Aorta (tissue), 5 donors: ENCODE data around the gene PHC2. TPM values are rescaled to one million over a fixed set of nuclear protein-coding genes. Genes with fewer than 3 reads are reported as not detected.

ENCODE experiments used
- ATAC-seq: fragments of 200-7000 bp; cut with Tn5 transposase; one replicate; pipeline ENCODE4 v1.9.1; 2022; ENCODE audit warnings: moderate library complexity; ENCODE audit not compliant: low FRiP score
- DNase-seq, 2 donors: peaks; one replicate each; pipeline ENCODE4 v3.0.0-alpha.2; 2020
- H3K27ac ChIP-seq, 2 donors: one replicate each; pipeline ENCODE4 v1.5.1; 2013; ENCODE audit warnings: low read length in 2 of 2, mild to moderate bottlenecking in 2 of 2, moderate library complexity in 2 of 2, control low read depth in 1 of 2, inconsistent platforms in 1 of 2, low read depth in 1 of 2
- H3K27me3 ChIP-seq, 2 donors: one replicate each; pipeline ENCODE4 v1.6.1; 2013; ENCODE audit warnings: control low read depth in 1 of 2, low read length in 1 of 2, mild to moderate bottlenecking in 1 of 2, moderate library complexity in 1 of 2; ENCODE audit not compliant: insufficient read depth in 2 of 2, control insufficient read depth in 1 of 2
- H3K36me3 ChIP-seq, 2 donors: one replicate each; pipeline ENCODE4 v1.6.1; 2013; ENCODE audit warnings: control low read depth in 1 of 2, low read length in 1 of 2, mild to moderate bottlenecking in 1 of 2; ENCODE audit not compliant: insufficient read depth in 2 of 2, control insufficient read depth in 1 of 2
- H3K4me1 ChIP-seq, 2 donors: one replicate each; pipeline ENCODE4 v1.6.1; 2013; ENCODE audit warnings: low read length in 2 of 2, control low read depth in 1 of 2, mild to moderate bottlenecking in 1 of 2, moderate library complexity in 1 of 2; ENCODE audit not compliant: insufficient read depth in 2 of 2, control insufficient read depth in 1 of 2
- H3K4me3 ChIP-seq, 2 donors: one replicate each; pipeline ENCODE4 v1.5.1; 2013; ENCODE audit warnings: low read length in 2 of 2, control low read depth in 1 of 2, mild to moderate bottlenecking in 1 of 2
- H3K9me3 ChIP-seq: one replicate; pipeline ENCODE4 v1.6.1; 2013; ENCODE audit warnings: mild to moderate bottlenecking, low read length; ENCODE audit not compliant: control insufficient read depth
- WGBS, 2 donors: extraction: QIAGEN DNeasy Blood & Tissue Kit; methylation state at CpG; one replicate each; pipeline ENCODE4 v1.1.7; 2013; 5-methylcytosine and 5-hydroxymethylcytosine counted together
- intact Hi-C, 2 donors: fragments of 100-400 bp; cut with DNase I; formaldehyde crosslinking; loops; one replicate each; pipeline versions ENCODE4 v1.14.2 to v1.15.0; 2022
- polyA plus RNA-seq, 2 donors: library from polyadenylated mRNA; stranded (reverse); fragments of 200-250 nt; gene quantifications; one replicate each; pipeline ENCODE4 v1.2.3, GENCODE V29; 2013
- total RNA-seq, 2 donors: library from RNA; stranded (reverse); fragmentation: NEBNext Ultra II Directional; extraction: Animal tissue kit (Norgen Biotek cat#: 25700); gene quantifications; one replicate each; pipeline ENCODE4 v1.2.1, GENCODE V29; 2021
- donor health status: healthy with polysubstance abuse.
- donor health status: Bipolar disorder and iron deficiency.
- donor health status: DM: no; HTN: no; CAD: no.
- donor health status: DM: no; HTN: no; CAD: no.
- donor health status: DM: yes; HTN: yes; CAD: no.

The PHC2 gene
- total and polyA plus RNA-seq, 4 donors: 82.4 to 156 (median 107) TPM

DNA sequence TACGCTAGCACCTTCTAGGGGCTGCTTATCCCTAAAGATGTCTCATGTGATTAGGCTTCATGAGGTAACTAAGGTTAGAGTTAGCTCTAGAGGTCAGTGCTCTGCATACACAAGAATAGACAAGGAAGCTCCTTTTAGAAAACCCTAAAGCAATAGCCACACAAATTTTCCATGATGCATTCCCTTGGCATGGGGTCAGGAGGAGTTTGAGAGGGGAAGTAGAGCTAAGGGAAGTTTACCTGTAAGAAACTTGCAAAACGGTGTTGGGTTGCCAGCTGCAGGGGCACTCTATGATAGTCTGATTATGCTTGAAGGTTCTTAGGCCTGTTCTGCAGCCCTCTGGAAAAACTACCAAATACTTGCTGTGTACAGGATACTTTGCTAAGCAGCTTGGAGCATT is 71.0 kb downstream of the PHC2 start:
- H3K27ac ChIP-seq: no peak overlapping the region
- 88 to 90% methylated on average over 2 of the region's 2 CpGs for WGBS, 2 donors
- peaks cover 0 to 2% of the 10 kb centered on the region in 2 donors for H3K4me1 ChIP-seq
- intact Hi-C loops: loop anchor here in 1 of 2 donors (10.0 kb wide), 1 partner anchor 255 kb away; no protein-coding TSS in a partner anchor
- DNase-seq: no peak
- H3K27me3 ChIP-seq: no peaks in the 10 kb centered on the region
- H3K36me3 ChIP-seq: no peaks in the 10 kb centered on the region
- no peak overlapping the region for H3K4me3 ChIP-seq
- ATAC-seq: no peak
- no peaks in the 10 kb centered on the region for H3K9me3 ChIP-seq

DNA sequence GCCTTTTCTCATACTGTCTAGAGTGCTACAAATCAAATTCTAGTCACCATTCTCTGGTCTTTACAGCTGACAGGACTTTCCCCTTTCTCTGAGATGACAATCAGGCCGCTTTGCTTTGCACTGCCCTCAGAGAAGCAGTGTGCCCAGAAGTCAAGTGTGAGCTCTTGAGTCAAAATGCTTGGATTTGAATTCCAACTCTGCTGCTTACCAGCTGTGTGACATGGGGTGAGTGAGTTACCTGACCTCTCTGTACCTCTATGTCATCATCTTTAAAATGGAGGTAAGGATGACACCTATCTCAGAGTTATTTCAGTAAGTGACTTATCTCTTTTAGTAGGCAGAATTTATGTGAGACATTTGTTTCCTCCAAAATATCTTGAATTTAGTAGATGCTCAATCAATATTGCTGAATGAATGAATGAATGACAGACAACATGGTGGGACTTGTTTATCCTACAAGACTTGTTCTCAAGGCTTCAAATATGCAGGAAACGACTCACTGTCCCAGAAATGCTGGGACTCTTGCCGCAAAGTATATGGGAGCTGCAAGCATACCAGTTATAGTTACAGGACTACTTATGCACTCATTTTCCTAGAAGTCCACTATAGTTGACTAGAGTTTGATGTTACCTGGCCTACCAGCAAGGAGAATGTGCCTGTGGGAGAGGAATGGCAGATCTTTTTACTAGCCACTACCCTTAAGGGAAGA is 71.9 kb downstream of the PHC2 start:
- intact Hi-C loops: no loop called here
- Histone ChIP-seq H3K9me3 (no peaks in the 10 kb centered on the region), H3K36me3 (no peaks in the 10 kb centered on the region), H3K27ac (no peak overlapping the region), H3K4me1 (peaks cover 0 to 2% of the 10 kb centered on the region in 2 donors), H3K4me3 (no peak overlapping the region), H3K27me3 (no peaks in the 10 kb centered on the region)
- DNase-seq (no peak), ATAC-seq (no peak)
- WGBS, 2 donors: 89 to 91% methylated on average over 3 of the region's 3 CpGs

DNA sequence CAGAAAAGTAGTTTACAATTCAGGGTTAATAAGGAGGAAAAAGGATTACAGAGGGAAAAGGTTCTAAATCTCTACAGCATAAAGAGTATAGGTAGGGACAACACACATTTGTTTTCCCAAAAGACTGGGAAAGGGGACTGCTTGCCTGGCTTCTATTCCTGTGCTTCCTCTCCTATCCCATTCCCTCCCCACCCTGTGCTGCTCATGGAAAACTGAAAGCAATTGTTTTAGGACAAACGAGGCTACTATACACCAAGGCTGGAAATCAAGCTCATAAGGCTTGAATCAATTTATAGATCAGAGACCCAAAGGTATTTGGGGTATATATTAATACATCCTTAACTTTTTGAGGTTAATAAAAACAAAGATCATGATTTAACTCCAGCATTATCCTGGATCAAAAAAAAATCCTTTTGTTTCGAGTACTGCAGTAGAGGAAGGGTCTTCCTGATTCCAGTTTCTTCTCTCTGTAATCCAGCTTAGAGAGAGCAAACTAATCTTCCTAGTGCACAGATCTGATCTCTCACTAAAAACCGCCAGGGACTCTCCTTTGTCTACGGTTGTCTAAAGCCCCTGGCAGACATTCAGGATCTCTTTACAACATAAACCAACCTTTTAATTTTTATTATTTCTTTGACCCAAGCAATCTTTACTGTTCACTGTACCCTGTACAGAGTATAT is 72.6 kb downstream of the PHC2 start:
- no peak for ATAC-seq

DNA sequence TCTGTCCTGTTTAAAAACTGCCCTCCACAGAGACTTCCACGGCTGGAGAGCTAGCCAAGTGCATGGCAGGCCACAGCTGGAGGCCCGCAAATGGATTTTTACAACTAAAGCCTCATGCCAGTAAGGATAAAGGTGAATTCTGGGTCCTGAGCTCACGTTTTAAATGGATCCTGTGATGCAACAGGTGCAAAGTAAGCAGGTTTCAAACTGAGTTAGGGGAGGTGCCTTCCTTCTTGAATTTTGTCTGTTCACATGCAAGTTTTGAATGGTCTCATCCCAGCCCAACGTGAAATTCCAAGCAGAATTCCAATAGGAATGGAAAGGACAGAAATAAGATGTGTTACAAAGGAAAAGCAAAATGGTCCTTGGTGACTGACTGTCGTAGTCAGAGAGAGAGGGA is 73.8 kb downstream of the PHC2 start:
- no peaks in the 10 kb centered on the region for H3K4me1 ChIP-seq
- H3K4me3 ChIP-seq: no peak overlapping the region
- ATAC-seq: no peak
- no peak overlapping the region for H3K27ac ChIP-seq
- no peak for DNase-seq
- no peaks in the 10 kb centered on the region for H3K36me3 ChIP-seq
- no peaks in the 10 kb centered on the region for H3K27me3 ChIP-seq
- intact Hi-C loops: no loop called here
- no peaks in the 10 kb centered on the region for H3K9me3 ChIP-seq
- WGBS, 2 donors: 95 to 96% methylated on average over 5 of the region's 5 CpGs

More for the DNA sequence above, 72.6 kb downstream of the PHC2 start:
- 78 to 85% methylated on average over 4 of the region's 4 CpGs for WGBS, 2 donors
- Histone ChIP-seq H3K4me3 (no peak overlapping the region), H3K27me3 (no peaks in the 10 kb centered on the region), H3K4me1 (no peaks in the 10 kb centered on the region), H3K36me3 (no peaks in the 10 kb centered on the region), H3K27ac (no peak overlapping the region), H3K9me3 (no peaks in the 10 kb centered on the region)
- intact Hi-C loops: no loop called here
- DNase-seq: no peak

DNA sequence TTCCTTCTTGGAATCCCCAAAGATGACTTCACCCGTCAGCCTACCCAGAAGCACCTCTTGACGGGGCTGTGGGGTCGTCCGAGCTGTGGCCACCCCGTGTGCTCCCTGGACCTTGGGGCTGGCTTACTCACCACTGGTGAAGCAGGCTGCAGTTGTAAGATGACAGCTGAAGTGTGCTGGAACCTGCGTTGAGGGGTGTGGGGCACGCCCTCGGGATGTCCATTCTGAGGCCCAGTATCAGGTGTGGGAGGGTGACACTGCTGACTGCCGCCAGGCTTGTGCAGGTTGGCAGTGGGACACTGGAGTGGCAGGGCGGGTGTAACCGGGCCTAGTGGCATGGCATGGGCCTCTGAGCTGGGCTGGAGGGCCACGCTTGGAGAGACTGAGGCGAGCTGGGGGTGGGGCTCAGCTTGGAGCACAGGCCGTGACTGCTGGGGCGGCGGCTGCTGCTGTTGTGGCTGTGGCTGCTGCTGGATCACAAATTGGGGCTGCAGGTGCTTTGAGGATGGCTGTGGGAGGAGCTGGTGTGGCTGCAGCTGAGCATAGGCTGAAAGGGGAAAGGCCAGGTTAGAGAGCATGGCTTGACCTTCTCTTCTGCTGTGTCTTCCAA is 76.1 kb downstream of the PHC2 start:
- H3K27ac ChIP-seq: no peak overlapping the region
- no peak for ATAC-seq
- H3K9me3 ChIP-seq: no peaks in the 10 kb centered on the region
- H3K27me3 ChIP-seq: no peaks in the 10 kb centered on the region
- no peak for DNase-seq
- no peak overlapping the region for H3K4me3 ChIP-seq
- no peaks in the 10 kb centered on the region for H3K36me3 ChIP-seq
- no peaks in the 10 kb centered on the region for H3K4me1 ChIP-seq
- 91 to 92% methylated on average over 16 of the region's 16 CpGs for WGBS, 2 donors
- intact Hi-C loops: no loop called here

DNA sequence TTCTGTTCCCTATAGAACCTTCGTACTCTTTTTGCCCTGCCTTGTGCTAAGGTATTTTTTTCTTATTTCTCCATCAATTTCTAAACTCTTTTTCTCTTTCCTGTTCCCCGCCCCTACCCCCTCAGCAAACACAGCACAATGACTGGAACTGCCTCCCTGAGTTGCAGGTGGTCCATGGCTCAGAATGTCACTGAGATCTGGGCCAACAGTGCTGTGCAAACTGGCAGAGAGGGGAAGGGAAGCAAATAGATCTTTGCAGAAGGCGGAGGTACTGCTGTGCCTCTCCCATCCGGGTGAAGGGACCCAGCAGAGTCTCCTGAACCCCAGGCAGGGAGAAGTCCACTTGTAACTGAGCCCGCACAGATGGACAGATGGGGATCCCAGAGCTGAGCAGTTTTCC is 77.4 kb downstream of the PHC2 start:
- no peaks in the 10 kb centered on the region for H3K27me3 ChIP-seq
- no peaks in the 10 kb centered on the region for H3K9me3 ChIP-seq
- intact Hi-C loops: no loop called here
- WGBS, 2 donors: 92 to 94% methylated on average over 5 of the region's 5 CpGs
- no peaks in the 10 kb centered on the region for H3K36me3 ChIP-seq
- no peak overlapping the region for H3K4me3 ChIP-seq
- no peaks in the 10 kb centered on the region for H3K4me1 ChIP-seq
- no peak for DNase-seq
- ATAC-seq: no peak
- H3K27ac ChIP-seq: no peak overlapping the region

DNA sequence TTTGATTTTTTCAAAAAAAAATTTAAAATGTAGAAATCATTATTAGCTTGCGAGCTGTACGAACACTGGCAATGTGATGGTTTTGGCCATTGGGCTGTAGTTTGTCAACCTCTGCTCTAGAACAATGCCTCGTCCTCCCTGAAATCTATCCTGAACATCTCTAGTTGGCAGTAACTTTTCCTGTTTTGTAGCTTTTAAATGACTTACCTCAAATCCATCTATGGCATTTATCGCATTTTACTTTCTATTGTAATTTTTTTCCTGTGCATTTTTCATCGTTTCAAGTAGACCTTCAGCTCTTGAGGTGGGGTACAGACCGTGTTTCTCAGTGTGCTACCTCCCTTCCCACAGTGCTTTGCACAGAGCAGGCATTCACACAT is 79.6 kb downstream of the PHC2 start:
- Histone ChIP-seq H3K36me3 (no peaks in the 10 kb centered on the region), H3K4me1 (peaks cover 2% of the 10 kb centered on the region in 2 donors), H3K27ac (no peak overlapping the region), H3K9me3 (no peaks in the 10 kb centered on the region), H3K27me3 (no peaks in the 10 kb centered on the region), H3K4me3 (no peak overlapping the region)
- ATAC-seq (no peak), DNase-seq (no peak)
- intact Hi-C loops: no loop called here
- 95 to 96% methylated on average over 6 of the region's 6 CpGs for WGBS, 2 donors

DNA sequence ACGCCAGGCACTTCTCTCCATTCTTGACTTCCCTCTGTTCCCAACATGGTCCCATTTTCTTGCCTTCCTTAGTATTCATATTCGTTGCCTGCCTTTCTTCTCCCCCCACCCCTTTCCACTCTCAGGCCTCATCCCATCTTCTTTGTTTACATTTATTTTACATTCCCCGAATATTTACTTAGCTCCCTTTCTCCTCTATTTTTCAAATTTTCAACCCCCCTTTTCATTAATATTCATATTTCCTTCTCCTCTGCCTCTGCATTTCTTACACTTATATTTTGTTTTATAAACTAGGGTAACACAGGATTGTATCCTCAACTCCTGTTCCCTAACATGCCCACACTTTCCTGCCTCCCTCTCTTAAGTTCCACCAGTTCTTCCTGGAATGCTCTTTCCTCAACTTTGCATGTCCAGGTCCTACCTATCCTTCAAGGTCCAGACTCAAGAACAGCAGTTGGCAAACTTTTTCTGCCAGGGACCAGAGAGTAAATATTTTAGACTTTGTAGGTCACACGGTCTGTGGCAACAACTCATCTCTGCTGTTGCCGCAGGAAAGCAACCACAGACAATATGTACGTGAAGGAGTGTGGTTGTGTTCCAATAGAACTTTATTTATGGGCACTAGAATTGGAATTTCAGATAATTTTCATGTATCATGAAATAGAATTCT is 80.1 kb downstream of the PHC2 start:
- 35 to 50% methylated on average over 6 of the region's 6 CpGs for WGBS, 2 donors
- Histone ChIP-seq H3K27me3 (no peaks in the 10 kb centered on the region), H3K4me3 (peak overlapping the region; percentile 3 to 18), H3K36me3 (no peaks in the 10 kb centered on the region), H3K9me3 (no peaks in the 10 kb centered on the region), H3K4me1 (peaks cover 2 to 3% of the 10 kb centered on the region in 2 donors), H3K27ac (peak overlapping the region in 1 of 2 donors; percentile 9)
- ATAC-seq (peak; percentile 9), DNase-seq (no peak)
- intact Hi-C loops: no loop called here
